Common myeloid progenitor, CD34-positive (primary cell): Measurements from ENCODE around the gene TMEM51.

Experiments used
- CTCF ChIA-PET: fragments of 350-600 bp; sonication (Branson Sonifier 250); formaldehyde crosslinking; loops from one replicate; lab custom pipeline; 2021; ENCODE audit warnings: antibody characterized with exemption; lab: Charles Lee
- POLR2A ChIA-PET: fragments of 350-600 bp; sonication (Branson Sonifier 250); formaldehyde crosslinking; loops from one replicate; lab custom pipeline; 2021; ENCODE audit warnings: antibody characterized with exemption; lab: Charles Lee
- DNase-seq, 3 donors: peaks; one replicate each; pipeline versions ENCODE4 v3.0.0 to v3.0.0-alpha.2; 2013
- H3K27ac ChIP-seq, 2 experiments: 1 replicate in 1 of 2; 2 replicates in 1 of 2; pipeline ENCODE4 v1.7.0; 2013; ENCODE audit warnings: inconsistent platforms in 2 of 2, low read length in 2 of 2, mild to moderate bottlenecking in 2 of 2, low read depth in 1 of 2, moderate library complexity in 1 of 2; ENCODE audit not compliant: severe bottlenecking in 2 of 2, insufficient read depth in 1 of 2, poor library complexity in 1 of 2
- H3K27me3 ChIP-seq, 5 experiments: replicated peaks in 2 of 5; 1 replicate in 3 of 5; 2 replicates in 2 of 5; pipeline versions ENCODE4 v1.6.1 to v1.7.0; 2013; ENCODE audit warnings: low read length in 4 of 5, mild to moderate bottlenecking in 2 of 5, moderate library complexity in 2 of 5, inconsistent platforms in 1 of 5; ENCODE audit not compliant: insufficient read depth in 5 of 5, control insufficient read depth in 4 of 5
- H3K36me3 ChIP-seq, 4 experiments: 1 replicate in 2 of 4; 2 replicates in 2 of 4; pipeline versions ENCODE4 v1.6.1 to v1.7.0; 2013; ENCODE audit warnings: low read length in 3 of 4, control low read depth in 1 of 4, mild to moderate bottlenecking in 1 of 4; ENCODE audit not compliant: control insufficient read depth in 4 of 4, insufficient read depth in 4 of 4
- H3K4me1 ChIP-seq, 4 experiments: 1 replicate in 3 of 4; 2 replicates in 1 of 4; pipeline versions ENCODE4 v1.6.1 to v1.7.1; 2013; ENCODE audit warnings: low read length in 3 of 4, mild to moderate bottlenecking in 3 of 4, control low read depth in 1 of 4, inconsistent platforms in 1 of 4, moderate library complexity in 1 of 4; ENCODE audit not compliant: control insufficient read depth in 4 of 4, insufficient read depth in 4 of 4; ENCODE audit errors: control extremely low read depth in 1 of 4
- H3K4me3 ChIP-seq, 7 experiments: 1 replicate in 4 of 7; 2 replicates in 3 of 7; pipeline versions ENCODE4 v1.5.1 to v1.7.0; 2013; ENCODE audit warnings: mild to moderate bottlenecking in 7 of 7, low read length in 6 of 7, moderate library complexity in 6 of 7, inconsistent platforms in 2 of 7, low read depth in 2 of 7, control low read depth in 1 of 7; ENCODE audit not compliant: insufficient read depth in 4 of 7, control insufficient read depth in 1 of 7; ENCODE audit errors: extremely low read depth in 1 of 7
- H3K9me3 ChIP-seq, 5 experiments: 1 replicate in 4 of 5; 2 replicates in 1 of 5; pipeline versions ENCODE4 v1.6.1 to v1.7.1; 2013; ENCODE audit warnings: low read length in 4 of 5, mild to moderate bottlenecking in 2 of 5, inconsistent platforms in 1 of 5, low read depth in 1 of 5, moderate library complexity in 1 of 5; ENCODE audit not compliant: control insufficient read depth in 4 of 5, insufficient read depth in 2 of 5; ENCODE audit errors: control extremely low read depth in 1 of 5
- WGBS: methylation state at CpG from one replicate; pipeline ENCODE4 v1.1.5; 2013; ENCODE audit not compliant: insufficient coverage; 5-methylcytosine and 5-hydroxymethylcytosine counted together

The TMEM51 gene

GRCh38 chr1:15179485-15179883, 25.9 kb downstream of the TMEM51 start:
- Histone ChIP-seq H3K36me3 (no peaks in the 10 kb centered on the region), H3K27ac (no peak overlapping the region), H3K27me3 (no peaks in the 10 kb centered on the region), H3K4me3 (no peak overlapping the region), H3K4me1 (peaks cover 0 to 19% (median 13%) of the 10 kb centered on the region in 4 experiments), H3K9me3 (no peaks in the 10 kb centered on the region)
- no peak for DNase-seq
- ChIA-PET POLR2A (interaction anchor here (1.3 kb wide), 1 partner anchor 22 kb away, joined by 3 read pairs; no protein-coding TSS in a partner anchor), CTCF (interaction anchor here (1.0 to 2.0 kb wide), 4 partner anchors 8 to 93 kb away, joined by 3 to 5 read pairs (median 4); no protein-coding TSS in a partner anchor)
- WGBS: 90% methylated on average over 6 of the region's 8 CpGs

GRCh38 chr1:15180189-15180588, 26.6 kb downstream of the TMEM51 start:
- no peak for DNase-seq
- Histone ChIP-seq H3K36me3 (no peaks in the 10 kb centered on the region), H3K27ac (no peak overlapping the region), H3K4me3 (no peak overlapping the region), H3K9me3 (no peaks in the 10 kb centered on the region), H3K27me3 (no peaks in the 10 kb centered on the region), H3K4me1 (peaks cover 0 to 19% (median 13%) of the 10 kb centered on the region in 4 experiments)
- WGBS: 88% methylated on average over 7 of the region's 7 CpGs
- ChIA-PET POLR2A (no interaction called here), CTCF (interaction anchor here (1.4 to 2.0 kb wide), 2 partner anchors 9 to 27 kb away, joined by 5 to 6 read pairs; partner anchors contain the start of gene TMEM51)

GRCh38 chr1:15180945-15181523, 27.5 kb downstream of the TMEM51 start:
- ChIA-PET CTCF (interaction anchor here (1.0 to 2.0 kb wide), 4 partner anchors 8 to 35 kb away, joined by 3 to 6 read pairs (median 4); partner anchors contain the start of gene TMEM51), POLR2A (no interaction called here)
- H3K4me3 ChIP-seq: no peak overlapping the region
- no peaks in the 10 kb centered on the region for H3K36me3 ChIP-seq
- H3K9me3 ChIP-seq: no peaks in the 10 kb centered on the region
- 97% methylated on average over 8 of the region's 8 CpGs for WGBS
- H3K27me3 ChIP-seq: no peaks in the 10 kb centered on the region
- no peak overlapping the region for H3K27ac ChIP-seq
- peaks cover 0 to 19% (median 13%) of the 10 kb centered on the region in 4 experiments for H3K4me1 ChIP-seq
- DNase-seq: no peak

- Histone ChIP-seq H3K27ac (no peak overlapping the region), H3K27me3 (no peaks in the 10 kb centered on the region), H3K4me1 (peaks cover 0 to 19% (median 13%) of the 10 kb centered on the region in 4 experiments), H3K36me3 (no peaks in the 10 kb centered on the region), H3K9me3 (no peaks in the 10 kb centered on the region), H3K4me3 (no peak overlapping the region)
- ChIA-PET CTCF (interaction anchor here (0.7 to 1.4 kb wide), 4 partner anchors 22 to 37 kb away, joined by 3 to 6 read pairs (median 4); partner anchors contain the start of gene TMEM51), POLR2A (no interaction called here)
- WGBS: 81% methylated on average over 6 of the region's 10 CpGs
- no peak for DNase-seq
These were observed 28.0 kb downstream of the TMEM51 start for GRCh38 chr1:15181564-15181963.

- CTCF ChIA-PET: interaction anchor here (2.4 kb wide), 1 partner anchor 56 kb away, joined by 5 read pairs; no protein-coding TSS in a partner anchor
These were observed 31.1 kb downstream of the TMEM51 start for GRCh38 chr1:15184436-15185241.

GRCh38 chr1:15185617-15186016, 32.1 kb downstream of the TMEM51 start:
- H3K36me3 ChIP-seq: no peaks in the 10 kb centered on the region
- CTCF ChIA-PET: no interaction called here
- no peak overlapping the region for H3K27ac ChIP-seq
- 67% methylated on average over 3 of the region's 3 CpGs for WGBS
- POLR2A ChIA-PET: no interaction called here
- H3K4me3 ChIP-seq: no peak overlapping the region
- no peaks in the 10 kb centered on the region for H3K9me3 ChIP-seq
- H3K27me3 ChIP-seq: no peaks in the 10 kb centered on the region
- peaks cover 0 to 18% (median 15%) of the 10 kb centered on the region in 4 experiments for H3K4me1 ChIP-seq
- no peak for DNase-seq

More at GRCh38 chr1:15184436-15185241, 31.1 kb downstream of the TMEM51 start:
- H3K4me3 ChIP-seq: no peak overlapping the region
- POLR2A ChIA-PET: no interaction called here
- H3K36me3 ChIP-seq: no peaks in the 10 kb centered on the region
- no peaks in the 10 kb centered on the region for H3K27me3 ChIP-seq
- 100% methylated on average over 2 of the region's 8 CpGs for WGBS
- H3K4me1 ChIP-seq: peaks cover 0 to 18% (median 15%) of the 10 kb centered on the region in 4 experiments
- no peak for DNase-seq
- H3K27ac ChIP-seq: no peak overlapping the region
- no peaks in the 10 kb centered on the region for H3K9me3 ChIP-seq
